ENCODE data around the gene SPP1.

DNA sequence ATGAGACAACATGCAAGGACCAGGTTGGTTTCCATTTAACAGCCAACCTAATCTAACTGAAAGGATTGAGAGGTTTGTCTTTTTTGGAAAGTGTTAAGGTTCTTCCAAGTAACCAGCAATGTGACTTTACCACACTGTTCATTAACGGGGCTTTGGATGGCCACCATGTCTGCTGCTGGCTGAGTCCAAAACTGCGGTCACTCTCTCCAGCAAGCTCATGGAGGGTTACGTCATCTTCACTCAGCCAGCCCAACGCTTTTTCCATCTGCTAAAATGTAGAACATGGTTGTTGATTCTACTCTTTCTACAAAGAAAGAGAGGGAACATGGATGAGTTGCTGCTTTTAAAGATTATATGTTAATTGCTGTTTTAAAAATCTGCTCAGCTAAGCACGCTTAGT lies 43.0 kb downstream of the SPP1 start:
- TF ChIP-seq POLR2AphosphoS5 (IDR thresholded peaks at IDR 0.05; ENCODE audit: insufficient read depth in 1 of 2, low read depth in 1 of 2) (no peak), POLR2A (IDR thresholded peaks at IDR 0.05) (no peak)
- TF ChIP-seq, protein P1, sequence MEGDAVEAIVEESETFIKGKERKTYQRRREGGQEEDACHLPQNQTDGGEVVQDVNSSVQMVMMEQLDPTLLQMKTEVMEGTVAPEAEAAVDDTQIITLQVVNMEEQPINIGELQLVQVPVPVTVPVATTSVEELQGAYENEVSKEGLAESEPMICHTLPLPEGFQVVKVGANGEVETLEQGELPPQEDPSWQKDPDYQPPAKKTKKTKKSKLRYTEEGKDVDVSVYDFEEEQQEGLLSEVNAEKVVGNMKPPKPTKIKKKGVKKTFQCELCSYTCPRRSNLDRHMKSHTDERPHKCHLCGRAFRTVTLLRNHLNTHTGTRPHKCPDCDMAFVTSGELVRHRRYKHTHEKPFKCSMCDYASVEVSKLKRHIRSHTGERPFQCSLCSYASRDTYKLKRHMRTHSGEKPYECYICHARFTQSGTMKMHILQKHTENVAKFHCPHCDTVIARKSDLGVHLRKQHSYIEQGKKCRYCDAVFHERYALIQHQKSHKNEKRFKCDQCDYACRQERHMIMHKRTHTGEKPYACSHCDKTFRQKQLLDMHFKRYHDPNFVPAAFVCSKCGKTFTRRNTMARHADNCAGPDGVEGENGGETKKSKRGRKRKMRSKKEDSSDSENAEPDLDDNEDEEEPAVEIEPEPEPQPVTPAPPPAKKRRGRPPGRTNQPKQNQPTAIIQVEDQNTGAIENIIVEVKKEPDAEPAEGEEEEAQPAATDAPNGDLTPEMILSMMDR (IDR thresholded peaks at IDR 0.05): no peak
